ENCODE measurements around the gene CCL27.
"Not testable (repeated sequence)": the region's sequence is repeated elsewhere in the genome, so short reads cannot be mapped to it uniquely, and the experiment has no call there.

The CCL27 gene

DNA sequence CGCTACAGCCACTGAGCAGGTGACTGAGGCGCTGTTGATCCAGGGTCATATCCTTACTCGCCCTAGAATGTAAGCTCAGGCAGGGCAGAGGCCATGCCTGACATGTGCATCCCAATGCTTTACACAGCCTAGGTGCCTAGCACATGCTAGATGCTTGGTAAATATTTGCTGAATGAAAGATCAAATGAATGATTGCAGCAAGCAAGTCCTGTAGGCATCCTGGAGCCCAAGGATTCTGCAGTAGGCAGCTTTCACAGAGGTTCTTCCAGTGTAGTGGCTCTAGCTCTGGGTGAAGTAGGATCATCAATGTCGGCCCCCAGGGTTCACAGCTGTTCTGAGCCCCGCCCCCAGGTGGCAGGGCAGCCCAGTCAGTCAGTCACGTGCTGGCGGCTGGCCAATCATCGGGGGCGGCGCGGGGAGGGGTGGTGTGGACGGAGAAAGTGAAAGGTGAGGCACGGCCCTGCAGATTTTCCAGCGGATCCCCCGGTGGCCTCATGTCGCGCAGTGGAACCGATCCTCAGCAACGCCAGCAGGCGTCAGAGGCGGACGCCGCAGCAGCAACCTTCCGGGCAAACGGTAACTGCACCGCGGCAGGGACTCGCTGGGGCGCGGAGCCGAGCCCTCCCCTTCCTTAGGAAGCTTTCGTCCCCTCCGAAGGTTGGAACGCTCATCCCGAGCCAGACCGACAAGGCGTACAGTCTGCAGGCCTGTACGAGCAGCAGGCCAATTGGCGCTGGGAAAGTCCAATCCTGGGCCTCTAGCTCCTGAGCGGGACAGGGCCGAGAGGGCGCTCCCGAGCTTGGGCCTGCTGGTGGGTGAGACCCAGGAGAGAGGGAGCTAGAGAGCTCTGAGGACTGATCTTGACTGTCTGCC lies 16.0 kb downstream of the CCL27 start, which contains the start of gene GALT:
GALT (plus strand) TSS at position 465 of the 873 bp plus-strand sequence; CDS start at position 495, 30 bp downstream.
- Histone ChIP-seq H3K4me1 (ENCODE audit: control insufficient read depth, insufficient read depth, low read length) (peaks cover 23% of the 10 kb centered on the region), H3K9ac (ENCODE audit: low read depth, low read length) (peak within 1 kb of the TSS; percentile 92), H3K4me3 (ENCODE audit: low read length) (peak within 1 kb of the TSS; percentile 93), H3K27me3 (ENCODE audit: control insufficient read depth, insufficient read depth, low read length) (no peaks in the 10 kb centered on the region), H3K36me3 (ENCODE audit: insufficient read depth, low read length) (peaks cover 20% of the 10 kb centered on the region), H3K9me3 (replicated peaks; ENCODE audit: low read length) (no peaks in the 10 kb centered on the region), H3K4me2 (ENCODE audit: low read length) (peak within 1 kb of the TSS; percentile 96)

GRCh38 chr9:34644766-34645314 lies 17.6 kb downstream of the CCL27 start:
- Histone ChIP-seq H3K4me1 (ENCODE audit: control insufficient read depth, insufficient read depth, low read length) (peaks cover 15% of the 10 kb centered on the region), H3K9me3 (replicated peaks; ENCODE audit: low read length) (no peaks in the 10 kb centered on the region), H3K4me3 (ENCODE audit: low read length) (no peak overlapping the region), H3K27me3 (ENCODE audit: control insufficient read depth, insufficient read depth, low read length) (no peaks in the 10 kb centered on the region), H3K9ac (ENCODE audit: low read depth, low read length) (no peak overlapping the region), H3K4me2 (ENCODE audit: low read length) (no peak overlapping the region), H3K36me3 (ENCODE audit: insufficient read depth, low read length) (peaks cover 20% of the 10 kb centered on the region)

GRCh38 chr9:34642679-34643078 lies 19.8 kb downstream of the CCL27 start:
- Histone ChIP-seq H3K36me3 (ENCODE audit: insufficient read depth, low read length) (no peaks in the 10 kb centered on the region), H3K4me1 (ENCODE audit: control insufficient read depth, insufficient read depth, low read length) (peaks cover 18% of the 10 kb centered on the region), H3K27me3 (ENCODE audit: control insufficient read depth, insufficient read depth, low read length) (no peaks in the 10 kb centered on the region), H3K9me3 (replicated peaks; ENCODE audit: low read length) (no peaks in the 10 kb centered on the region), H3K4me2 (ENCODE audit: low read length) (no peak overlapping the region), H3K4me3 (ENCODE audit: low read length) (no peak overlapping the region), H3K9ac (ENCODE audit: low read depth, low read length) (no peak overlapping the region)

- H3K9me3 ChIP-seq (replicated peaks; ENCODE audit: low read length); H3K9ac ChIP-seq (ENCODE audit: low read depth, low read length); H3K27me3 ChIP-seq (ENCODE audit: control insufficient read depth, insufficient read depth, low read length); H3K4me3 ChIP-seq (ENCODE audit: low read length); H3K4me2 ChIP-seq (ENCODE audit: low read length): not testable (repeated sequence)
- H3K36me3 ChIP-seq (ENCODE audit: insufficient read depth, low read length) = peaks cover 11% of the 10 kb centered on the region
- H3K4me1 ChIP-seq (ENCODE audit: control insufficient read depth, insufficient read depth, low read length) = peaks cover 23% of the 10 kb centered on the region
These were observed 23.1 kb downstream of the CCL27 start for GRCh38 chr9:34639322-34639721.

GRCh38 chr9:34638138-34638445 lies 24.4 kb downstream of the CCL27 start:
- Histone ChIP-seq H3K4me2 (ENCODE audit: low read length) (peak overlapping the region; percentile 98), H3K9me3 (replicated peaks; ENCODE audit: low read length) (no peaks in the 10 kb centered on the region), H3K4me1 (ENCODE audit: control insufficient read depth, insufficient read depth, low read length) (peaks cover 23% of the 10 kb centered on the region), H3K27me3 (ENCODE audit: control insufficient read depth, insufficient read depth, low read length) (no peaks in the 10 kb centered on the region), H3K4me3 (ENCODE audit: low read length) (peak overlapping the region; percentile 90), H3K36me3 (ENCODE audit: insufficient read depth, low read length) (peaks cover 11% of the 10 kb centered on the region), H3K9ac (ENCODE audit: low read depth, low read length) (peak overlapping the region; percentile 87)

DNA sequence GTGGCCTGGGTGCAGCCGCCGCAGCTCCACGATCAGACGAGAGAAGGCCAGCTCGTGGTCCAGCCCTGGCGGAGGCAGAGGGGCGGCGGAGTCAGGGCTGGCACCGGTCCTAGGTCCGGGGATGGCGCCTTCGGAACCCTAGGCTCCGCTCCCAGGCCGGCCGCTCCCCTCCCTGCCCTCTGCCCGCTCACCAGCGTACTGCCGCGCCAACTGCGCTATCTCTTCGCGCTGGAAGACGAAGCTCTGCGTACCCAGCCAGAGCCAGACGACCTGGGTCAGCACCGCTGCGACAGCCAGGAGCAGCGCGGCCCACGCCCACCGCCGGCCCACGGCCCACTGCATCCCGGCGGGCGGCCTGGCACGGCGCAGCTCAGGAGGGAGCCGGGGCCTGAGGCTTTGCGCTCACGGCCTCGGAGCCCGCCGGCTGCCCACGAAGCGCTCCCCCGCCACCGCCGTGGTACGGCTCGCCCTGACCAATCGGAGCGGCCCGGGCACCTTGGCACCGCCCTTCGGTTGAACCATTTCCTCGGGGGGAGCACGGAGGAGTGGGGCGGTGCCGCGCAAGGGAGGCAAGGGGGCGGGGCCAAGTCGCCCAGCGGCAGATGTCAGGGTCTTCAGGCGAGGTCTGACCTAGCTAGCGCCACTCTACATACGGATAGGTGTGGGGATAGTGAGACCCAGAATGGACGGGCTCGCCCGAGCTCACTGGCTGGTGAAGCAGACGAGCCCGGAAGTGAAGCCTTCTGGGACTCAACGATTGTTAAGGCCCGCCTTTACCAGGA lies 24.9 kb downstream of the CCL27 start, which contains the start of gene SIGMAR1:
SIGMAR1 (minus strand) TSS at position 432 of the 782 bp plus-strand sequence; CDS start at position 342, 90 bp downstream.
- peaks cover 11% of the 10 kb centered on the region for H3K36me3 ChIP-seq (ENCODE audit: insufficient read depth, low read length)
- H3K4me3 ChIP-seq (ENCODE audit: low read length) = peak within 1 kb of the TSS; percentile 90
- no peaks in the 10 kb centered on the region for H3K27me3 ChIP-seq (ENCODE audit: control insufficient read depth, insufficient read depth, low read length)
- peaks cover 23% of the 10 kb centered on the region for H3K4me1 ChIP-seq (ENCODE audit: control insufficient read depth, insufficient read depth, low read length)
- peak within 1 kb of the TSS; percentile 87 for H3K9ac ChIP-seq (ENCODE audit: low read depth, low read length)
- no peaks in the 10 kb centered on the region for H3K9me3 ChIP-seq (replicated peaks; ENCODE audit: low read length)
- peak within 1 kb of the TSS; percentile 98 for H3K4me2 ChIP-seq (ENCODE audit: low read length)

DNA sequence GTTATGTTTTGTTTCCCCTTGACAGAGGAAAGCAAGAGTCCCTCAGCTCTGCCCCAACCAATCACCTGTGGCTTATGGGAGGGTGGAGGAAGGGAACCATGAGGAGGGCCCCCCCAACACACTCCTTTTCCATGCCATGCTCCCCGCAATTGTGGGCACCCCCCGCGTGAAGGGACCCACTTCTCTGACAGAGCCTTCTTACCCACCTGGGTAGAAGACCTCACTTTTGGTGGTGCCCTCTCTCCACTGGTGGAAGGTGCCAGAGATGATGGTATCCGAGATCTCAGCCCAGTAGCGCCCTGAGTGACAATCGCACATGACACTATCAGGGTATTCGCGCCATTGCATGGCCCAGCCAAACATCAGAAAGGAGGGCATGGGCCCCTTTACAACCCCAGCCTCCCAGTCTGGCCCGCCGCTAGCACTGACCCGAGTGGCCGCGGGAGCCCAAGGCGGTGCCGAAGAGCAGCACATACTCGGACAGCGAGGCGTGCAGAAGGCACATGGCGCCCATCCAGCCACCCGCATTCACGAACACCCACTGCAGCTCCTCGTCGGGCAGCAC lies 25.6 kb downstream of the CCL27 start:
- H3K4me2 ChIP-seq (ENCODE audit: low read length) = peak overlapping the region; percentile 98
- peak overlapping the region; percentile 87 for H3K9ac ChIP-seq (ENCODE audit: low read depth, low read length)

DNA sequence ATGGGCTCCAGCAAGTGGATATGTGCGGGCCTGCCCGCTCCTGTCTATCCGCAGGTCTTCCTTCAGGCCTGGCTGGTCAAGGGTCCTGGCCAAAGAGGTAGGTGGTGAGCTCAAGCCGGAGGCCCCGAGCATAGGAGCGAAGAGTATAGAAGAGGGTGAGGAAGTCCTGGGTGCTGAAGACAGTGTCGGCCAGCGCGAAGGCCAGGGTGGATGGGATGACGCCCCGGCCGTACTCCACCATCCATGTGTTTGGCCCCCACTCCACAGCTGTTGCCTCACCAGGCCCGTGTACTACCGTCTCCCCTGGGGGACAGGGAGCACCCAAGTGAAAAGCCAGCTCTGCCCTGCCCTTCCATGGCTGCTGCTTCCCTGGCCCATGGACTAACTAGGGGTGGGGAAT lies 26.9 kb downstream of the CCL27 start:
- Histone ChIP-seq H3K4me2 (ENCODE audit: low read length) (peak overlapping the region; percentile 98), H3K27me3 (ENCODE audit: control insufficient read depth, insufficient read depth, low read length) (peaks cover 11% of the 10 kb centered on the region), H3K9ac (ENCODE audit: low read depth, low read length) (peak overlapping the region; percentile 31), H3K4me3 (ENCODE audit: low read length) (peak overlapping the region; percentile 51), H3K9me3 (replicated peaks; ENCODE audit: low read length) (no peaks in the 10 kb centered on the region), H3K4me1 (ENCODE audit: control insufficient read depth, insufficient read depth, low read length) (peaks cover 23% of the 10 kb centered on the region), H3K36me3 (ENCODE audit: insufficient read depth, low read length) (peaks cover 11% of the 10 kb centered on the region)

More for the DNA sequence above, 25.6 kb downstream of the CCL27 start:
- Histone ChIP-seq H3K36me3 (ENCODE audit: insufficient read depth, low read length) (peaks cover 11% of the 10 kb centered on the region), H3K4me1 (ENCODE audit: control insufficient read depth, insufficient read depth, low read length) (peaks cover 23% of the 10 kb centered on the region), H3K9me3 (replicated peaks; ENCODE audit: low read length) (no peaks in the 10 kb centered on the region), H3K27me3 (ENCODE audit: control insufficient read depth, insufficient read depth, low read length) (no peaks in the 10 kb centered on the region), H3K4me3 (ENCODE audit: low read length) (peak overlapping the region; percentile 90)

GRCh38 chr9:34634551-34635248 lies 27.8 kb downstream of the CCL27 start:
- Histone ChIP-seq H3K27me3 (ENCODE audit: control insufficient read depth, insufficient read depth, low read length) (peaks cover 20% of the 10 kb centered on the region), H3K9ac (ENCODE audit: low read depth, low read length) (no peak overlapping the region), H3K4me1 (ENCODE audit: control insufficient read depth, insufficient read depth, low read length) (peaks cover 23% of the 10 kb centered on the region), H3K9me3 (replicated peaks; ENCODE audit: low read length) (no peaks in the 10 kb centered on the region), H3K4me2 (ENCODE audit: low read length) (peak overlapping the region; percentile 98), H3K36me3 (ENCODE audit: insufficient read depth, low read length) (peaks cover 11% of the 10 kb centered on the region), H3K4me3 (ENCODE audit: low read length) (no peak overlapping the region)

DNA sequence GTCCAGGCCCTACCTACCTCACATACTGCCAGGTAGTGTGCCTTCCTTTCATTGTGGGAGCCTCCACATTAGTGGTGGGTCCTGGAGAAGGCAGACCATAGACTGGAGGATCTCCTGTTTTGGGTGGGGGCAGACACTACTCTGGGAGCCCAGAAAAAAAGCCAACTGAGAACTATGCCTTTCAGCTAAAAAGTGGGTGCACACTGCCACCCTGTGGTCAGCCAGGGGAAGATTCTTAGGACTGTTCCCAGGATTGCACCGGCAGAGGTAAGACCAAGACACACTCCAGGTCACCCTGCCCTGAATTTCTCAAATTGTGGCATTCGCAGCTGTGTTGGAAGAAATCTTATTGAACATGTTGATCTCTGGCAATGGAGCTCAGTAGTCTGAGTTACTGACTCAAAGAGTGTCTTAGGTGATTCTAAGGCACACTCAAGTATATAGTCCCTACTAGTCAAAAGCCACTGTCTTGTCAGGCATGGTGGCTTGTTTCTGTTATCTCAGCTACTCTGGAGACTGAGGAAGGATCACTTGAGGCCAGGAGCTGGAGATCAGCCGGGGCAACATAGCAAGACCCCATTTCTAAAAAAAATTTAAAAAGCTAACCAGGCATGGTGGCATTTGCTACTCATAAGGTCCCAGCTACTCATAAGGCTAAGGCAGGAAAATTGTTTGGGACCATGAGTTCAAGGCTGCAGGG lies 28.5 kb downstream of the CCL27 start:
- peaks cover 27% of the 10 kb centered on the region for H3K4me1 ChIP-seq (ENCODE audit: control insufficient read depth, insufficient read depth, low read length)
- H3K36me3 ChIP-seq (ENCODE audit: insufficient read depth, low read length) = peaks cover 11% of the 10 kb centered on the region
- no peaks in the 10 kb centered on the region for H3K9me3 ChIP-seq (replicated peaks; ENCODE audit: low read length)
- no peak overlapping the region for H3K9ac ChIP-seq (ENCODE audit: low read depth, low read length)
- no peak overlapping the region for H3K4me3 ChIP-seq (ENCODE audit: low read length)
- no peak overlapping the region for H3K4me2 ChIP-seq (ENCODE audit: low read length)
- H3K27me3 ChIP-seq (ENCODE audit: control insufficient read depth, insufficient read depth, low read length) = peaks cover 27% of the 10 kb centered on the region
